ENCODE measurements around the gene SNRPD3. TPM values are rescaled to one million over a fixed set of nuclear protein-coding genes. Genes with fewer than 3 reads are reported as not detected.

The SNRPD3 gene
- total and polyA plus RNA-seq, 9 of the 15 experiments (the other 6 are each of a cell fraction or from before 2014, with no cell fraction given), result 131 to 366 (median 274) TPM

DNA sequence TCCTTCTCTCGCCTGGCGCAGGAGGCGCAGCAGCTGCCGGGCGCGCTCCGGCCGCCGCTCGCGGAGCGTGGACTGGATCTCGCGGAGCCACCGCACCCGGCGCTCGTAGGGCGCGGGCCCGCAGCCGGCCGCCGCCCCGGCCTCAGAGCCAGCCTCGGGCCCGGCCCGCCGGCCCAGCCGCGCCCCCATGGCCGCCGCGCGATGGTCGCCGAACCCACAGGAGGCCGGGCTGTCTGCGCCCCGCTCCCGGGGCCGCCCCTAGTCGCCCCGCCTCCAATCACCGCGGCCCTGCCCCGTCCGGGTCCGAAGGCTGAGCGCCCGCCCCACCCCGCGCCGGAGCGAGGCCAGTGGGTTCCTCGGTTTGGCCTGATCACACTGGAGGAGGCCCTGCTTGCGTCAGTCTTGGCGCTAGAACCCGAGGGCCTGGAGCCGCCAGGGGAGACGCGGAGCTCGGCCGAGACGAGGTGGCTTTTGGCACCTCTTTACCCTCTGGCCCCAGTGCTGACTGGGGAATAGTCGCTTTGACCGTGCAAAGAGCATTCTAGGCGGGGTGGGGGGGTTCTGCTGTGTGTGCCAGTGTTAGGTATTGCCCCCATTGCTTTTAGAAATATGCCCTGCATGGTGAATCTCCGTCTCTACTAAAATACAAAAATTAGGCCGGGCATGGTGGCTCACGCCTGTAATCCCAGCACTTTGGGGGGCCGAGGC lies 37.2 kb downstream of the SNRPD3 start, which contains the start of gene LRRC75B (continued):
- TF ChIP-seq ADNP (tag; IDR thresholded peaks at IDR 0.05), result no peak
- TF ChIP-seq, protein P1, sequence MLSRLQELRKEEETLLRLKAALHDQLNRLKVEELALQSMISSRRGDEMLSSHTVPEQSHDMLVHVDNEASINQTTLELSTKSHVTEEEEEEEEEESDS (CRISPR knock-in tag; IDR thresholded peaks at IDR 0.05), result no peak
- peak in 1 of 2 experiments; percentile 48; a peak in 2 of 4 replicates for TF ChIP-seq NRF1 (conservative IDR thresholded peaks at IDR 0.05 in 1 of 2, IDR thresholded peaks at IDR 0.05 in 1 of 2)
- TF ChIP-seq, protein P2, sequence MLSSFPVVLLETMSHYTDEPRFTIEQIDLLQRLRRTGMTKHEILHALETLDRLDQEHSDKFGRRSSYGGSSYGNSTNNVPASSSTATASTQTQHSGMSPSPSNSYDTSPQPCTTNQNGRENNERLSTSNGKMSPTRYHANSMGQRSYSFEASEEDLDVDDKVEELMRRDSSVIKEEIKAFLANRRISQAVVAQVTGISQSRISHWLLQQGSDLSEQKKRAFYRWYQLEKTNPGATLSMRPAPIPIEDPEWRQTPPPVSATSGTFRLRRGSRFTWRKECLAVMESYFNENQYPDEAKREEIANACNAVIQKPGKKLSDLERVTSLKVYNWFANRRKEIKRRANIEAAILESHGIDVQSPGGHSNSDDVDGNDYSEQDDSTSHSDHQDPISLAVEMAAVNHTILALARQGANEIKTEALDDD (IDR thresholded peaks at IDR 0.05), result no peak
- TF ChIP-seq, protein P3, sequence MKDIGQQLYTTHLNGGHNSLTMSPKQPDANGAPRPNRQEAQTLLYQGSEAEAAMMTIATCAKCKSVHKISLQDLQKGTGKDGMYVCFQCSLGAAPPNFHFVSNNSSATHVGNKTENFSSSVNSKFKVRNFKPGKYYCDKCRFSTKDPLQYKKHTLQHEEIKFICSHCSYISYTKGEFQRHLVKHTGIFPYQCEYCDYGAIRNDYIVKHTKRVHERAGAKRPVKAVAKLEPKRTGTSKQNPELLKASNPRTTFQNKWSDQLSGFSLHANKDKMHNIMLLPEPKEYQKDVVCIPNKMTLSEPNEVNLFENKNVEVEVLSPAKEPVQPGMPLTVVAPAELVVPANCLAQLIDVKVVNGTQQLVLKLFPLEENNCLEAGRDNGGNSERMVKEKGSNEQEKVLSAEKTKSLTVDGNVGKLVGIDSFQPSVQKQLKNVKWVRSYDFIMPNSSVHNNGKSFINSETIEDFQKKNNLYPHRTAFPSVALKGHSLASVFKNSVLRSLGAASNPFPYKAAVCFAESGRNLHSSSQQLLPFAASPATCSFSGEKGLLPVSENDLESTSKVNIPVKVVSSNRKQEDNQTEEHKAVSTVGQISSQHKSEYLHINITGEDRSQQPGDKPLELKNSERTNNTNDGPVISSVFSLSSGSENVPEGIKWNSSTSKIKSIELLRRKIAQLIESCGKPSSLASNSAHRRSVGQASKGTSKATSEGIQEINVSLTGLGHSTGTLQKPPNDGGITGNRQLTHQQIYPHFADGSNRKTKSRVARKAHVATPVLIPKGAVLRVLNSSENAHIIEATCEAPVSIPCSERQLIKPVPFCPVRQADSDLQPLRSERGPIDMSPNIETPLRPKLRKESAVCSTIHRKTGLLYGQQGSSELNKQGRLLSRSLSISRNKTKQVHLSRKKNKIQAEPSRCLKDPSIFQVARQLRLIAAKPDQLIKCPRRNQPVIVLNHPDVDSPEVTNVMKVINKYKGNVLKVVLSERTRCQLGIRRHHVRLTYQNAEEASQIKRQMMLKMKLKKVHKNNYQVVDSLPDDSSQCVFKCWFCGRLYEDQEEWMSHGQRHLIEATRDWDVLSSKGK (CRISPR knock-in tag; IDR thresholded peaks at IDR 0.05), result no peak
- TF ChIP-seq, protein P4, sequence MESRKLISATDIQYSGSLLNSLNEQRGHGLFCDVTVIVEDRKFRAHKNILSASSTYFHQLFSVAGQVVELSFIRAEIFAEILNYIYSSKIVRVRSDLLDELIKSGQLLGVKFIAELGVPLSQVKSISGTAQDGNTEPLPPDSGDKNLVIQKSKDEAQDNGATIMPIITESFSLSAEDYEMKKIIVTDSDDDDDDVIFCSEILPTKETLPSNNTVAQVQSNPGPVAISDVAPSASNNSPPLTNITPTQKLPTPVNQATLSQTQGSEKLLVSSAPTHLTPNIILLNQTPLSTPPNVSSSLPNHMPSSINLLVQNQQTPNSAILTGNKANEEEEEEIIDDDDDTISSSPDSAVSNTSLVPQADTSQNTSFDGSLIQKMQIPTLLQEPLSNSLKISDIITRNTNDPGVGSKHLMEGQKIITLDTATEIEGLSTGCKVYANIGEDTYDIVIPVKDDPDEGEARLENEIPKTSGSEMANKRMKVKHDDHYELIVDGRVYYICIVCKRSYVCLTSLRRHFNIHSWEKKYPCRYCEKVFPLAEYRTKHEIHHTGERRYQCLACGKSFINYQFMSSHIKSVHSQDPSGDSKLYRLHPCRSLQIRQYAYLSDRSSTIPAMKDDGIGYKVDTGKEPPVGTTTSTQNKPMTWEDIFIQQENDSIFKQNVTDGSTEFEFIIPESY (CRISPR knock-in tag; IDR thresholded peaks at IDR 0.05), result peak; percentile 25; the same call in 1 of the 2 replicates
- no peak for TF ChIP-seq XRCC3 (IDR thresholded peaks at IDR 0.05)
- TF ChIP-seq NUFIP1 (IDR thresholded peaks at IDR 0.05; ENCODE audit: partially characterized antibody), result no peak
- TF ChIP-seq POLR2G (IDR thresholded peaks at IDR 0.05; ENCODE audit: low read depth, low read length), result peak; percentile 84
- TF ChIP-seq, protein P5, sequence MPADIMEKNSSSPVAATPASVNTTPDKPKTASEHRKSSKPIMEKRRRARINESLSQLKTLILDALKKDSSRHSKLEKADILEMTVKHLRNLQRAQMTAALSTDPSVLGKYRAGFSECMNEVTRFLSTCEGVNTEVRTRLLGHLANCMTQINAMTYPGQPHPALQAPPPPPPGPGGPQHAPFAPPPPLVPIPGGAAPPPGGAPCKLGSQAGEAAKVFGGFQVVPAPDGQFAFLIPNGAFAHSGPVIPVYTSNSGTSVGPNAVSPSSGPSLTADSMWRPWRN (IDR thresholded peaks at IDR 0.05; ENCODE audit: low read depth), result no peak
- TF ChIP-seq PHTF2 (CRISPR knock-in tag; IDR thresholded peaks at IDR 0.05), result no peak
- no peak for TF ChIP-seq ZNF253 (CRISPR knock-in tag; conservative IDR thresholded peaks at IDR 0.05)
- no peak for TF ChIP-seq FOSL1 (tag; conservative IDR thresholded peaks at IDR 0.05)
